Body of pancreas (tissue), 4 donors: ENCODE results near the gene CDH4. TPM values are rescaled to one million over a fixed set of nuclear protein-coding genes. Genes with fewer than 3 reads are reported as not detected.
"Not testable (repeated sequence)": the region's sequence is repeated elsewhere in the genome, so short reads cannot be mapped to it uniquely, and the experiment has no call there.

Source experiments
- ATAC-seq: fragments of 150-250 bp; one replicate; pipeline ENCODE4 v1.9.1; 2016
- DNase-seq, 4 donors: peaks; one replicate each; pipeline ENCODE4 v3.0.0-alpha.2; 2019
- H3K27ac ChIP-seq, 4 donors: fragments of 200-600 bp; sonication (generic); 1 replicate in 3 of 4; 2 replicates in 1 of 4; pipeline versions ENCODE4 v1.5.1 to v1.6.1; 2016 to 2019; ENCODE audit warnings: mild to moderate bottlenecking in 1 of 4, mixed read lengths in 1 of 4, moderate library complexity in 1 of 4
- H3K27me3 ChIP-seq, 2 donors: fragments of 200-600 bp; sonication (generic); one replicate each; pipeline ENCODE4 v1.6.0; 2016; ENCODE audit warnings: mild to moderate bottlenecking in 1 of 2
- H3K36me3 ChIP-seq, 2 donors: fragments of 200-600 bp; sonication (generic); replicated peaks in 1 of 2; 2 replicates each; pipeline ENCODE4 v1.5.1; 2016; ENCODE audit warnings: low read depth in 2 of 2; ENCODE audit not compliant: insufficient read depth in 1 of 2
- H3K4me1 ChIP-seq: fragments of 200-600 bp; sonication (generic); one replicate; pipeline ENCODE4 v1.6.0; 2016
- H3K4me3 ChIP-seq, 2 donors: fragments of 200-600 bp; sonication (generic); 1 replicate in 1 of 2; 2 replicates in 1 of 2; pipeline ENCODE4 v1.5.1; 2016 to 2019
- H3K9me3 ChIP-seq, 3 donors: fragments of 200-600 bp; sonication (generic); 1 replicate in 2 of 3; 2 replicates in 1 of 3; pipeline ENCODE4 v1.5.1; 2016
- CTCF ChIP-seq, 7 experiments: fragments of 450-650 bp in 4 of 7; fragments of 200-600 bp in 3 of 7; sonication (generic) in 3 of 7; IDR thresholded peaks; one replicate each; pipeline ENCODE4 v1.5.1; 2016 to 2019; ENCODE audit warnings: antibody characterized with exemption in 7 of 7
- POLR2A ChIP-seq, 3 donors: fragments of 450-650 bp; IDR thresholded peaks; one replicate each; pipeline ENCODE4 v1.6.1; 2016; ENCODE audit warnings: antibody characterized with exemption in 3 of 3, mild to moderate bottlenecking in 2 of 3
- WGBS, 2 donors: methylation state at CpG; one replicate each; pipeline ENCODE4 v1.1.5; 2017; 5-methylcytosine and 5-hydroxymethylcytosine counted together
- intact Hi-C: fragments of 100-400 bp; cut with DNase I; formaldehyde crosslinking; loops from one replicate; pipeline ENCODE4 v1.15.1; 2023
- total RNA-seq, 2 donors: library from RNA; depleted of rRNA; stranded (reverse); fragments of >200 nt; gene quantifications; one replicate each; pipeline ENCODE4 v1.1.0, GENCODE V29; 2016

The CDH4 gene
- total RNA-seq, 2 donors from 2014 or later: 0.33 to 0.52 TPM

DNA sequence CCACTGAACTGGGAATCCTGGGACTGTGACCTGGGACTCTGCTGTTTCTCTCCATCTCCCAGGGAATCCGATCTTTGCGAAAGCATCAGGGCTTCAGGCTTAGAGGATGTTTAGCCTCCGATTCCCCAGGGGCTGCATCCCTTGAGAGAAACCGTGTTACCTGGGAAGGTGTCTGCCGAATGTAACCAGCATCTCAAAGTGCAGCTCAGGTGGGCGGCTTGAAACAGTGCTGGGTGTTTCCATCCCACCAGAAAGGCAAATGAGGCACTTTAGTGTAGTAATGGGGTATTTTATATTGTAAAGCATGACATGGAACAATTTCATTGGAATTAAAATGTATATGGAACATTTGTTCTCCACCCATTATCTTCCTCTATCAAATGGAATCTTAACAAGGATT lies 15.2 kb downstream of the CDH4 start:
- no peak for TF ChIP-seq CTCF (IDR thresholded peaks at IDR 0.05)
- no peak for TF ChIP-seq POLR2A (IDR thresholded peaks at IDR 0.05)
- no peaks in the 10 kb centered on the region for H3K27me3 ChIP-seq
- ATAC-seq: no peak
- intact Hi-C loops: no loop called here
- no peak overlapping the region for H3K4me3 ChIP-seq
- H3K4me1 ChIP-seq: no peaks in the 10 kb centered on the region
- 59% methylated on average over 5 to 6 of the region's 6 CpGs for WGBS, 2 donors
- no peak for DNase-seq
- H3K9me3 ChIP-seq: no peaks in the 10 kb centered on the region
- H3K36me3 ChIP-seq: no peaks in the 10 kb centered on the region
- no peak overlapping the region for H3K27ac ChIP-seq

DNA sequence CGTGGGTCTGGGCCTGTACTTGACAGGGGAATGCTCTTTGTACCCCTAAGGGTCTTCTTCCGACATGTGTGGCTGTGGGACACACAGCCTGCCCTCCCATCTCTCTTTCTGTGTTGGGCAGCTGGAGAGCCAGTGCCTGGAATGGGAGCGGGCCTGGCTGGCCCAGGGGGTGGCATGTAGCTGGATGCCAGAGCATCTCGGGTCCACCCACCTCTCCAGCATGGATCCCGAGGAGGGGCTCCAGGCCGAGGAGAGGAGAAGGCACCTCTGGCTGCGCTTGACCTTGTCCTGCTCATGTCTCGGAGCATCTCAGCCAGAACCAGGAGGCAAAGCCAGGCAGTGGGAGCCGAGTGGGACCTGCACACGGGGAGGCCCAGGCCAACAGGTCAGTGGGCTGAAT lies 16.0 kb downstream of the CDH4 start:
- 57 to 100% methylated on average over 1 to 10 of the region's 10 CpGs for WGBS, 2 donors
- H3K36me3 ChIP-seq: no peaks in the 10 kb centered on the region
- no peaks in the 10 kb centered on the region for H3K4me1 ChIP-seq
- H3K27ac ChIP-seq: no peak overlapping the region
- ATAC-seq (no peak), DNase-seq (no peak)
- no peaks in the 10 kb centered on the region for H3K9me3 ChIP-seq
- intact Hi-C loops: no loop called here
- no peak overlapping the region for H3K4me3 ChIP-seq
- H3K27me3 ChIP-seq: no peaks in the 10 kb centered on the region
- TF ChIP-seq CTCF (IDR thresholded peaks at IDR 0.05) (no peak), POLR2A (IDR thresholded peaks at IDR 0.05) (no peak)

DNA sequence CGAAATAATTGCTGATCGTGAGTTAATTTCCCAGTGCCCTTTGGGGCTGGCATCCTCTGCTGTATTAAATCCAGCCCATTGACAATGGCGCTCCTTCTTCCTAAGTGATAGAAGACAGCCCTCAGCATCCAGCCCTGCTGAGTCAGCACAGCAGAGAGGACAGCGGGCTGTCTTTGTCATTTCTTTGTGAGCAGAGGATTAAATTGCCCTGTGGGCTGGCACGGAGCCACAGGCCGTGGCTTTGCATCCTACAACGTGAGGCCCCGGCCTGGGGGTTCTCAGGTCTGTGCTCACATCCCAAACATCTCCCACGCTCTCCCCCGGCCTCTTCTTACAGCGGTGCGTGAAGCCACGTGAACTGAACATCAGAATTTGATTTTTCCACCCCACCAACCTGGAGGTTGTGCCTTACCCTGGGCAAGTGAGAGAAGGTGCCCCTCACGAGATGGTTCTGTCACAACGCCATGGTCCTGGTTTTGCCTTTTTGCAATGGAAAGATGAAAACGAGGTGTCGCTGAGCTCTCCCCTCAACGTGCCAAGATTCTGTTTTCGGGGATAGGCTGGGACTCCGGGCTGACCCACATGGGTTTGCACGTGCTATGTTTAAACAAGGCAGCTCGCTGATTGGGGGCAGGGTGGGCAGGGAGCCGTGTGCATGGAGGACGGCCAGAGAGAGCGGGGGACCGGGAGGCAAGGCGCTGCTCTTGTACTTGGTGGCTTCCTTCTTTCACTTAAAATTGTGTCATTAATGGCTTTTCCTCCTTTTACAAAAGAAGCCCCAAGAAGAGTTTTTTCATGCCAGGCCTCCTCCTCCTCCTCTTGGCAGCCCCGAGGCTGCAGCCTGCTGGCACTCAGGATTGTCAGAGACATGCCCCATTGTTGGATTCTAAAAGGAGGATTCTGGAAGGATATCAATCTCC lies 19.5 kb downstream of the CDH4 start:
- Histone ChIP-seq H3K36me3 (no peaks in the 10 kb centered on the region), H3K4me1 (no peaks in the 10 kb centered on the region), H3K9me3 (no peaks in the 10 kb centered on the region), H3K27ac (no peak overlapping the region), H3K4me3 (no peak overlapping the region), H3K27me3 (no peaks in the 10 kb centered on the region)
- TF ChIP-seq CTCF (IDR thresholded peaks at IDR 0.05) (no peak), POLR2A (IDR thresholded peaks at IDR 0.05) (no peak)
- WGBS, 2 donors: 51 to 65% methylated on average over 28 of the region's 28 CpGs
- ATAC-seq (no peak), DNase-seq (no peak)
- intact Hi-C loops: no loop called here

GRCh38 chr20:61273024-61273423 lies 21.0 kb downstream of the CDH4 start:
- H3K4me3 ChIP-seq, H3K27ac ChIP-seq, intact Hi-C loops, H3K27me3 ChIP-seq, H3K36me3 ChIP-seq, H3K9me3 ChIP-seq, ATAC-seq, DNase-seq, H3K4me1 ChIP-seq: not testable (repeated sequence)
- 74 to 75% methylated on average over 7 of the region's 7 CpGs for whole genome bisulfite sequencing, 2 donors

DNA sequence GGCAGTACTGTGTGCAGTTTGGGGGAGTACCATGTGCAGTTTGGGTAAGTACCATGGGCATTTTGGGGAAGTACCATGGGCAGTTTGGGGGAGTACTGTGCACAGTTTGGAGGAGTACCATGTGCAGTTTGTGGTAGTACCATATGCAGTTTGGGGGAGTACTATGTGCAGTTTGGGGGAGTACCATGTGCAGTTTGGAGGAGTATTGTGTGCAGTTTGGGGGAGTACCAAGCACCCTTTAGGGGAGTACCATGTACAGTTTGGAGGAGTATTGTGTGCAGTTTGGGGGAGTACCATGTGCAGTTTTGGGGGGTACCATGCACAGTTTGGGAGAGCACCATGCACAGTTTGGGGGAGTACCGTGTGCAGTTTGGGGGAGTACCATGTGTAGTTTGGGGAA lies 21.6 kb downstream of the CDH4 start:
- H3K36me3 ChIP-seq, H3K4me3 ChIP-seq, ATAC-seq, H3K9me3 ChIP-seq, DNase-seq, intact Hi-C loops, H3K27ac ChIP-seq, H3K27me3 ChIP-seq, H3K4me1 ChIP-seq: not testable (repeated sequence)
- 67 to 83% methylated on average over 1 of the region's 1 CpG for WGBS, 2 donors

DNA sequence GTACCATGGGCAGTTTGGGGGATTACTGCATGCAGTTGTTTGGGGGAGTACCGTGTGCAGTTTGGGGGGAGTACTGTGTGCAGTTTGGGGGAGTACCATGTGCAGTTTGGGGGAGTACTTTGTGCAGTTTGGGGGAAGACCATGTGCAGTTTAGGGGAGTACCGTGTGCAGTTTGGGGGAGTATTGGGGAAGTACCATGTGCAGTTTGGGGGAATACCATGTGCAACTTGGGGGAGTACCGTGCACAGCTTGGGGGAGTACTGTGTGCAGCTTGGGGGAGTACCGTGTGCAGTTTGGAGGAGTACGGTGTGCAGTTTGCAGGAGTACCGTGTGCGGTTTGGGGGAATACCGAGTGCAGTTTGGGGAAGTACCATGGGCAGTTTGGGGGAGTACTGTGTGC lies 22.3 kb downstream of the CDH4 start:
- ATAC-seq (no peak), DNase-seq (no peak)
- no peaks in the 10 kb centered on the region for H3K36me3 ChIP-seq
- no peaks in the 10 kb centered on the region for H3K9me3 ChIP-seq
- no peaks in the 10 kb centered on the region for H3K4me1 ChIP-seq
- H3K27ac ChIP-seq: no peak overlapping the region
- no peak overlapping the region for H3K4me3 ChIP-seq
- WGBS, 2 donors: 76 to 83% methylated on average over 8 of the region's 8 CpGs
- intact Hi-C loops: no loop called here
- no peaks in the 10 kb centered on the region for H3K27me3 ChIP-seq
- TF ChIP-seq POLR2A (IDR thresholded peaks at IDR 0.05): no peak
- TF ChIP-seq CTCF (IDR thresholded peaks at IDR 0.05): no peak
